ENCODE data around the gene OGDH.
A peak's percentile ranks its signal among the peaks of the same experiment; 100 is the strongest.

OGDH gene

DNA sequence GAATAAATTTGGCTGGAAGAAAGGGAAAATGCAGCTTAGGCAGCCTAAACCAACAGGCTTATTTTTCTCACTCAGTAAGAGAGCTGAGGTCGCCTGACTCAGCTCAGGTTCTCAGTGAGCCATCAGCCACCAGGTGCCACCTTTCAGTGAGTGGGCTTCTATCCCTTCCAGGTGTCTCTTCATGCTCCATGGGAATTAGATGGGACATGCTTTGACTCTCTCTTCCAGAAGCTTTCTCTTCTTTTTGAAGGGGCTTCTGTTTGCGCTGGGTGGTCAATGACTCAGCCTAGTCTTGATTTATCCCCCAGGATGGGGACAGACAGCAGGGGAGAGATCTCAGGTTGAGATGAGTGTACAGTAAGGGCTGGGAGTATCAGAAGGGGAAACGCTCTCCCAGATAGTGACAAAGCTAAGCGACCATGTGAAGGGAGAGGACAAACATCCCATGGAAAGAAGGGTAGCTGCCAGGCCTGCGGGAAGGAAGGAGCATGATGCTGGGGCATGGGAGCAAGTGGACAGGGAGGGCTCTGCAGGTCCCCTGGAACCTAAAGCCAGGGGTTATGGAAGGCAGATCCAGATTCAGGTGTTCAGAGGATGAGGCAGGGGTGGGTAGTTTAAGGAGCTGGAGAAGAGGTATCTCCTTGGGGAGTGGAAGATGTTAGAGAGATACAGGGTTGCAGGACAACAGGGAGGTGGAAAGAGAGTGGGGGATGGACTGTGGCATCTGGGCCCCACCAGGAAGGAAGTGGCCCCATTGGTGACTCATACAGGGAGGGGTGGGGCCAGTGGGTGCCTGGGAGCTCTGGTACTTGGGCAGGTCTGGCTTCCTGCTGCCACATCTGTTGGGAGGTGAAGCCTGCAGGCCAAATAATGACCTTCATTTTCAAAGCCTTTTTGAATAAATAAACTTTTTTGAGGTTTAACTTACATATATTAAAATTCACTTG lies 32.5 kb downstream of the OGDH start:
- DNase-seq (ENCODE audit: low spot score), result peak; percentile 64

DNA sequence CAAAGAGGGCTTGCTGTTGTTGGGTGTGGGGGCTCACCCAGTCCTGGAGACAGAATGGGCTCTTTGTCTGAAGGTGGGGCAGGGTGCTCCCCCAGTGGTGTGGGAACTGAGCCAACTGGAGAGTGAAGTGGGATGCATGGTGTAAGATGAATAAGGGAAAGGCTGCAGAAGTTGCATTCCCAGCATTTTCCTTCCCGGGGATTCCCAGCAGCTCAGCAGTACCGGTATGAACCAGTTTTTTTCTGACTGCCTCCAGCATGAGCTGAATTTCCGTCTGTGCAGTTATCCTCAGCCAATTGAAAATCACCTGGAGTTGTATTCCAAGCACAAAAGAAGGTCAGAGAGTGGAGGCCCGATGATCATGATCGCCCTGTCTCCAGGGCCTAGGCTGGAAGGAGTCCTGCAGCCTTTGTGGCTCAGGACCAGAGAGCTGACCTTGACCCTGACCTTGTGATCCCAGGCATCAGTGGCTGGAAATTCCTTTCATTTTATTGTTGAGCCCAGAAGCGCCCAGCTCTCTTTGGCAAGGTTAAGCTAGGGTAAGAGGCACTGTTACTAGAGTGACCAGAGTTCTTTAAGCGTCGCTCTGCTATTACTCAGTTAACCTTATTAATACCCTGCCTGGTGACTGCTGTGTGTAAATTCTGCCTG lies 33.4 kb downstream of the OGDH start:
- peak; percentile 55 for DNase-seq (ENCODE audit: low spot score)

DNA sequence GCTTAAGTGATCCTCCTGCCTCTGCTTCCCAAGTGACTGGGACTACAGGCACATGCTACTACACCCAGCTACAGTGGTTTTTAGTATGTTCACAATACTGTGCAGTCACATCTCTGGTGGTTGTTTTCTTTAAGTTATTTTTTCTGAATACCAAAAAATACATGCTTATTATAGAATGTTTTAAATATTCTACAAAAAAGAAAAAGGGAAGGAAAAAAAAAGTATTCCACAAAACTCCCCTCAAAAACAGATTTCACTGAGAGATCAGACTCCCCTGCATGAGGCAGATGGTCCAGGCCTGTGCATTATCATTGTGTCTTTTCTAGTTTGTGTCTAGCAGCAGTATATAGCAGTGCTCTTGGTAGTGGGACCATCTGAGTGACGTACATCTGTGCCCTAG lies 36.8 kb downstream of the OGDH start:
- DNase-seq (ENCODE audit: low spot score), result no peak

DNA sequence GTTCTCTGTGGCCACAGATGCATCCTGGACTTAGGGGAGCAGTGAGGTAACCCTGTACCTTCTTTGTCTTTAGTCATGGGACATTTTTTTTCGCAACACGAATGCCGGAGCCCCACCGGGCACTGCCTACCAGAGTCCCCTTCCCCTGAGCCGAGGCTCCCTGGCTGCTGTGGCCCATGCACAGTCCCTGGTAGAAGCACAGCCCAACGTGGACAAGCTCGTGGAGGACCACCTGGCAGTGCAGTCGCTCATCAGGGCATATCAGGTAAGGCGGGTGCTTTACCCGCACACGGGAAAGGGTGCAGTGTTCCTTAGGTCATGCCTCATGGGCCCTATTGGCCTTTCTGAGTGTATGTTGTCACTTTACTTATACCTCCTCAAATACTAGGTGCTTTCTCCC lies 38.8 kb downstream of the OGDH start:
- DNase-seq (ENCODE audit: low spot score), result no peak

DNA sequence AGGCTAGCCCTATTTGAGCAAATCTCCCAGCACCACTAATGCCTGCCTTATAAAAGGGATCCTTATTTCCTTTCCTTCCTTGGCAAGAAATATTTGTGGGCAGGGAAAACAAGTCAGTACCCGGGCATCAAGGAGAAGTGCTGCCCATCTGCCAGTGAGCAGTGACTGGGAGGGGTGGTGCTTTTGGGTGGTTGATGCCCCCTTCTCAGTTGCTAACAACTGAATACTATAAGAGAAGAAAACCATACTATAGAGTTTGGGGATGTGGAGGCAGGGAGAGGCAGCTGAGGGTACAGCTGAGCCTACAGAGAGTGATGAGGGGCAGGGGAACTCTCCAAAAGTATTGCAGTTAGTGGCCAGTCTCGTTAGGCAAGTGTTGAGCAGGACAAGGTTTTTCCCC lies 39.3 kb downstream of the OGDH start:
- DNase-seq (ENCODE audit: low spot score), result no peak

DNA sequence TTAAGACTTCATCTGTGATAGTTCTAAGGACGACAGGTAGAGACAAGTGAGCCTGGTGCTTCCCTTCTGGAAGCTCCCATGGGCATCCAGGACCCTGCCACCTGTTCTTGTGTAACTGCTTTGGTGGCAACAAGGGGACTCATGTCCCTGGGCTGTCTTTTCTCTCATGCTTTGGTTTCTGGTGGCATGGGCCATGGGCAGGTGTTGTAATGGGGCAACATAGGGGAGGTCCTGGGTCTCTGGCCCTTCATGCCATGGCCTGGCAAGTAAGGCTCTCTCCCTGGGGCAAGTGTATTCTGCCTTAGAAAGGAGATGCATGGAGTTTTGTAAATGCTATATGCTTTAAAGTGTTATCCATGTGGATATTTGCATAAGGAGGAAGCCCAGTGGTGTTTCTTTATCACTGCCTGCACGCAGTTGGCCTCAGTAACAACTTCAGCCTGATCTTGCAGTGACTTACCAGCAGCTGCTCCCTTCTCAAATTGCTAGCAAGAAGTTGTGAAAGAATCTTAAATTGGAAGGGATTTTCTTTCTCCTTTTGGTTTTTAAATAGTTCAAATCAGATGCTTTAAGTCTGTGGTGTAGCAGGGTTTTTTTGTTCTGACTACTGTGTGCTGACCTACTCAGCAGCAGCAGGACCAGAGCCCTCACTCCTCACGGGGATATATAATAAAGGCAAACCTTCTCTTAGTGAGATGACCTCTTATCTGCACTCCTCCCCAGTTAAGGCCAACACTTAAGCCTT lies 39.9 kb downstream of the OGDH start:
- DNase-seq (ENCODE audit: low spot score), result no peak

DNA sequence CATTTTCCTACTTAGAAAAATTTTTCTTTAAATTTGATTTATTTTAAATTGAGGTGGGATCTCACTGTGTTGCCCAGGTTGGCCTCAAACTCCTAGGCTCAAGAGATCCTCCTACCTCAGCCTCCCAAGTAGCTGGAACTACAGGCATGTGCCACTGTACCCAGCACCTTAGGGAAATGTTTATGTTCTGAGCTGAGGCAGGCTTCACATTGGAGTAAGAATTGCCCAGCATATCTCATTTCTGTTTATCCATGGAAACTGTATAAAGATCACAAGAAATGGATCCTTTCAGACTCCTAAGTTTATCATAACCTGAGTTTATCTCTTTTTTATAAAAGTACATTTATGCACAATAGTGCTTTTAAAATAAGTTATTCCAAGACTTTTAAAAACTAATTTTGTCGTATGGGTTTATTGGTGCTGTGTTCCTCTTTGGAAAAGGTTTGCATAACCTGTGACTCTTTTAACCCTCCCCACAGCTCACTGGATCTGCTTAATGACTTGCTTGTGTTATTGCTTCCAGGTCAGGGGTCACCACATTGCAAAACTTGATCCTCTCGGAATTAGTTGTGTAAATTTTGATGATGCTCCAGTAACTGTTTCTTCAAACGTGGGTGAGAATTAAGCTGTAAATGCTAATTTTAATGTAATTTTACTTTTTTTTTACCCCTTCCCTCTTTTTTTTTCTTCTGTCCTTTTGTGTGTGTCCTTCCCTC lies 40.7 kb downstream of the OGDH start:
- DNase-seq (ENCODE audit: low spot score), result no peak

DNA sequence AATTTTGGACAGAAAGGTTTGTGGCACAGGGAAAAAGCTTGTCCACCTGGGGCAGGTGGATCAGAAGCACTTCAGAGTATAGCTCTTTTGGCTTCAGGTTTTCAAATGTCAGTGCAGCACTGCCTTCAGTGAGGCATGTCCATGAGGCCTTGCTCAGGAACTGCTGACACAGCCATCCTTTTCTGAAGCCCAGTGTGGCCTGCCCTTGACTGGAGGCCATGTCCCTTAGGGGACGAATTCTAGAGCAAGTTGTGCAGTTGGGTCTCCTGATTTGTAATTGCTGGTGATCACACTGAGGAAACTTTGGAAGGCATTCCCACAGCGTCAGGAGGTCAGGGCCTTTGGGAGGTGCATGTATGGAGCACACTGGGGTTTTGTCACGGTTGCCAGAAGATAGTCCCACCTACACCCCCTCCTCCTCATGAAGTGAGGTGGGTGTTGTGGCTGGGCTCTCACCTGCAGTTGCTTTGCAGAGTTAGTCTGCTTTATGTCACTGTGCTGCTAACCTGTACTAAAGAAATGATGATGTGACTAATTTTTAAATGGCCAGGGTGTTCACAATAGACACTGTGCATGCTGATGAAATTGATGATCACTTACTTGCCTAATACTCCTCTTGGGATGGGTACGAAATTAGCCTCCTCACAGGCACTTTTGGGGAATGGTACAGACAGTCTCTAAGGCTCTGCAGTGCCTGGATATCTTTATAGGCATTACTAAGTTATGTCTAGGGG lies 41.7 kb downstream of the OGDH start:
- DNase-seq (ENCODE audit: low spot score), result no peak

DNA sequence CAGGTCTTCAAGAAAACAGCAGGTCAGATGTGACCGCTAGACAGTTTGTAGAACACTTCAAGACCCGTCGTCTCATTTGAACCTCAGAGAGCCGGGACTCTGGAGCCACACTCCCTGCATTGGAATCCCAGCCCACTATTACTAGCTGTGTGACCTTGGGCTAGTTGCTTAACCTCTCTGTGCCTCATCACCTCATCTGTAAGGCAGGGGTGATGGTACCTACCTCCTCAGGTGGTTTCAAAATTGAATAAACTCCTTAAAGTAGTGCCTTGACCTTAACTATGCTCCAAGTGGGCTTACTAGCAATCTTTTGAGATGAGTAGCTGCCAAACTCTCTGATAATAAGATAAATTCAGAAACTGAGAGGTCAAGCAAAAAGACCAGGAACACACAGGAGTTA lies 43.8 kb downstream of the OGDH start:
- no peak for DNase-seq (ENCODE audit: low spot score)

DNA sequence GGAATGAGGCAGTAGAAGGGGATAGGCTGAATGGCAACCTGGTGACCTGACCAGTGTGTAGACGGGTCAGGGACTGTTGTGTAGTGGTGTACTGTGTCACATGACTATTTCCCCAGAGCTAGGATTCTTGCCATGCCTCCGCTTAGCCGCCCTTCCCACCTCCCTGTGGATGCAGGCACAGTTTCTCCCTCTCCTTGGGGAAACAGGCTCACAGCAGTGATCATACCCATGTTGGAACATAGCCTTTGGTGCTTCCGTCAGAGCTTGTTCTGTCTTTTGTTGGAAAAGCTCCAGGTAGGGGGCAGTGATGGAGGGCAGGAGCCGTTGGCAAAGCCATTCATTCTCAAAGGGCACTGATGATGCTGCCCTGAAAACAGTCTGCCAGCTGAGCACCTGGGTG lies 44.3 kb downstream of the OGDH start:
- no peak for DNase-seq (ENCODE audit: low spot score)

DNA sequence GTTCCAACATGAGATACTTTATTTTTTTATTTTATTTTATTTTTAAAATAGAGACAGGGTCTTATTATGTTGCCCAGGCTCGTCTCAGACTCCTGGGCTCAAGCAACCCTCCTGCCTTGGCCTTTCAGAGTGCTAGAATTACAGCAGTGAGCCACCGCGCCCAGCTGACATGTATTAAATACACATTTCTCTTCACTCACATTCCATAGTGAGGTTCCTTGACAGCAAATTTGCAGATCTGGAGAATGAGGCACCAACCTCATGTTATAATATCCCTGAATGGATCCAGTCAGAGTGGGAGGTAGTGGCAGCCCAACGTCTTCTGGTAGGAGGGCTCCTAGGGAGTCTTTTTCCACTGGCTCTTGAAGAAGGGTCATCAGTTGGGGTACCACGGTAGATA lies 46.1 kb downstream of the OGDH start:
- no peak for DNase-seq (ENCODE audit: low spot score)

DNA sequence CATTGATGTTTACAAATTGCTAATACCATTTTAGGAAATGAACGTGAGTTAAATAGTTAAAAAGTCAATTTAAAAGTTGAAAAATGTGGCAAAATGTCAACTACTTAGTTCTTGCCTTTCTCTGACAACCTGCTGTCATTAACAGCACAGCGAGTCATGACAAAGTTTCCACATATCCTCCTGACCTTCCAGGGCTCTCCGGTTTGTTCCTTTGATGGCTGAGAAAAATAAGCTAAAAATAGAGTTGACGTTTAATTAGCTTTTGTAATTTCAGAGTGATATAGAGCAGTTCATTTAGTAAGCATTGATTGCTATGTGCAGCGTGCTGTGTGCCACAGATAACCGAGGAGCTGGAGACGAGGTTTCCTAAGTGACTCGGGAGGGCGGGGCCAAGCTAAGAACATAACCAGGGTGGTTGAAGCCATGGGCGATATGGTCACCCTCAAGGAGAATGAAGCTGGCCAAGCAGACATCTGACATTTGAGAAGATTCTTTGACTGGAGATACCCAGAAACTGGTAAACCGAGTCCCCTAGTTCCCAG lies 47.9 kb downstream of the OGDH start:
- no peak for DNase-seq (ENCODE audit: low spot score)

DNA sequence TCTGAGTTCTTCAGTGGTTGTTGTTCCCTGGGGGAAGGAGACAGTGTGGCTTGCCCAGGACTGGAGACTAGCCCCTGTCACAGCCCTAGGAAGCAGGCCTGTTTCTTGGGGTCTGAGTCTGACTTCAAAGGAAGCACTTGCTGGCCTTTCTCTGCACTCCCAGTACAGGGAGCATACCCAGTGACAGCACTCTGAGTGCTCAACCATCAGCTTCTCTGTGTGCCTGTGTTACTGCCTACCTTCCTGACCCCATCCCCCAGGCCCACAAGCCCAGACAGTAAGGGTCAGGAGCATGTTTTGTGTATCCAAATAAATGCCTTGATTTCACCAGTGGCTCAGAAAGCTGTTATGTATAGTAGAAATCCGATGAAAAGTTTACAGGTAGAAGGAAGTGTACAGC lies 48.9 kb downstream of the OGDH start:
- DNase-seq (ENCODE audit: low spot score), result no peak

DNA sequence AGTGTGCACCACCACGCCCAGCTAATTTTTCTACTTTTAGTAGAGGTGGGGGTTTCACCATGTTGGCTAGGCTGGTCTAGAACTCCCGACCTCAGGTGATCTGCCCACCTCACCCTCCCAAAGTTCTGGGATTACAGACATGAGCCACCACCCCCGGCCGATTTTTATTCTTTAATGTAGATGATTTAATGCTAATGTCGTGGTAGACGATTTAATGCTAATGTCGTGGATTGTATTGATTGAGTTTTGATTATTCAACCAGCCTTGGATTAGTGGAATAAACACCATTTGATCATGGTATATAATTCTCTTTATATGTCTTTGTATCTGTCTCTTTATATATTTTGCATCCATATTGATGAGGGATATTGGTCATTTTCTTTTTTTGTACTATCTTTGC lies 52.6 kb downstream of the OGDH start:
- no peak for DNase-seq (ENCODE audit: low spot score)

DNA sequence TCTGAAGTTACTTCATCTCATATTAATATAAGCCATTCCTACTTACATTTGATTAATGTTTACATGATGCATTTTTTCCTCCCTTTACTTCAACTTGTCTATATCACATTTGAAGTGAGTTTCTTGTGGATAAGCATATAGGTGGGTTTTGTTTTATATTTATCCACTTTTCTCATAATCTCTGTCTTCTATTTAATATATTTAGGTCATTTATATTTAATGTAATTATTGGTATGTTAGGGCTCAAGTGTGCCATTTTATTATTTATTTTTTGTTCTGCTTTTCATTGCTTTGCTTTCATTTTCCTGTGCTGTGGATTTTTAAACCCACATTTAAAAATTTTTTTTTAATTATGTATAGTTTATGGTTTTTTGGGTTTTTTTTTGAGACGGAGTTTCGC lies 54.8 kb downstream of the OGDH start:
- no peak for DNase-seq (ENCODE audit: low spot score)

DNA sequence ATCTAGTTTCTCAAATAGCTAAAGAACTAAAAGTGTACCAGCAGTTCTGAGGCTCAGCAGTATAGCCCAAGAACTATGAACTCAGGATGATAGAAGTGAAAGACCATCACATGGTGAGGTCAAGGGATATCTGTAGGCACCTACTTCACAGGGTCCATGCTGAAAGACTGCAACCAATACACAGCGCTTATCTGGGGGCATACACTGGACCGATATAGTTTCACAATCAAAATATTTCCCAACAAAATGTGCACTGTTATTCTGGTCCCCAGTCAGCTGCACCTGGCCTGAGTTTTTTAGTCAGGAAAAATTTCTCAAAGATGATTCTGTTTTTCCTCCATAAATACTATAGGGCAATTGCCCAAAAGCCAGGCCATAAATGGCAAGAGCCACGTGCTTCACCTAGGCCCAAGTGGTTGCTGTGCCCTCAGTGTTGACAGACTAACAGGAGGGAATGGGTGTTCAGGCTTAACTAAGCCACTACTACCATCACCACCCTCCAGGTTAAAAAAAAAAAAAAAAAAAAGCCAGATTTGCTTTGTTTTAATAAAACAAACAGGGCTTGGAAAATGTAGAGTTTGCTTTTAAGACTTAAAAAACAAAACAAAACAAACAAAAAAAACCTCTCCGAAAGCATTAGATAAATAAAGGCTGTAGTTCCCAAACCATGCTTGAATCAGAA lies 58.5 kb downstream of the OGDH start:
- DNase-seq (ENCODE audit: low spot score), result no peak

DNA sequence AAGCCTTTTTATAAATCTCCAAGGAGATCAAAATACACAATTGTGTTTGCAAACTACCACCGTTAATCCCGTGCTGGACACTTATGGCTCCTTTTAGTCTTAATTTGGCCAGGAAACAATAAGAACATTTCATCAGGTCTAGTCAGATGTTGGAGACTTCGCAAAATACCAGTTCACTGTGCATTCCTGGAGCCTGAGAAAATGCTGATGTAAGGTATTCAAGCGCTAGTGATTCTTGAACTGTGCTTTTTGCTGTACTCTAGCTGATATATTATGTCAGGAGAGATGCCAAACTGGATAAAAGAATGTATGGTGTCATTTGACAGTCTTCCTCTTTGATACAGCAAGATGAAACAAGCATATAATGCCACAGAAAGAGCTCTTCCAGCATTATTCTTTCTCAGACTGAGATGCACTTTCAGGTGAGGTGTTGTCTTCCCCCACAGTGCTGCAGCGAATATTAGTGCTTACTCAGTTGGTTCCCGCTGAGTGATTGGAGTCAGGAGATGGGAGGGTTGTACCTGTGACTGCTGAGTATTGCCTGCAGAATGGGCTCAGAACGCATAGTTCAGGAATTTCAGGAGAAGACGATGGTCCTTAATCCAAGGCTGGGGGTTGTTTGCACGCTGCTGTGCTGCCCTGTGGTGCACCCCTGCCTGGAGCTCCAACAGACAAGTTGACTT lies 59.2 kb downstream of the OGDH start:
- peak; percentile 30 for DNase-seq (ENCODE audit: low spot score)

DNA sequence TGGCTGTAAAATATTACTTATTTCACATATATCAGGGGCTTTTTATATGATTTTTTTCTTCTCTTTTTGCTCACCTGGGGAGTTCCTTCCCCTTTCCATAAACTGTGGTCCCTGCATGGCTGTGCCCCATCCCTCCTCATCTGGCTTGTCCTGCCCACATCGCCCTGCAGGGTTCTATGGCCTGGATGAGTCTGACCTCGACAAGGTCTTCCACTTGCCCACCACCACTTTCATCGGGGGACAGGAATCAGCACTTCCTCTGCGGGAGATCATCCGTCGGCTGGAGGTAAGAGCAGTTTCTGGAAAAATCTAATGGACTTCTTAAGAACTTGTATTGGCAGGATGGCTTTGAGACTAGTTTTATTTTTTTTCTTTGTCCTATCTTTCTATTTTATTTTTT lies 60.1 kb downstream of the OGDH start:
- no peak for DNase-seq (ENCODE audit: low spot score)

DNA sequence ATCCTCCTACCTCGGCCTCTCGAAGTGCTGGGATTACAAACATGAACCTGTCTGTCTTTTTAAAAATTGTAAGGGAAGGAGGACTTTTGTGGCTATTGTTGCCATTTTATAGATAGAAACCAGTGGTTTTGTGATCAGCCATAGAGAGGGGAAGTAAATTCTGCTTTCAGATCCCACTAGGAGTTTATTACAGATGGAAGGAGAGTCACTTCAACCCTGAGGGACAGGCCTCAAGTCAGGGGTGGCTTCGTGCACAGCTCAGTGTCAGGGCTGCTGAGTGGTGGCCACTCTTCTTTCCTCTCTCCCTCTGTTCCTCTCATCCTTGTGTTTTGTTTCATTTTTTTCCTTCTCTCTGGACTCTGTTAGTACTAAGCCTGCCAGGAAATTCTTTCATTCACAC lies 60.8 kb downstream of the OGDH start:
- no peak for DNase-seq (ENCODE audit: low spot score)

DNA sequence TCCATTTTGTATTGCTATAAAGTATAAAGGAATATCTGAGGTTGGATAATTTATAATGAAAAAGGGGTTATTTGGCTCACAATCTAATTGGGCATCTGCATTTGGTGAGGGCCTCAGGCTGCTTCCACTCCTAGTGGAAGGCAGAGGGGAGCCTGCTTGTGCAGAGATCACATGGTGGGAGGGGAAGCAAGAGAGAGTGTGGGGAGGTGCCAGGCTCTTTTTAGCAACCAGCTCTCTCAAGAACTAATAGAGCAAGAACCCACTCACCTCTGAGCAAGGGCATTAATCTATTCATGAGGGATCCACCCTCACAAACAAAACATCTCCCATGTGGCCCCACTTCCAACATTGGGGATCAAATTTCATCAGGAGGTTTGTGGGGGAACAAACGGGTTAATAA lies 64.6 kb downstream of the OGDH start:
- no peak for DNase-seq (ENCODE audit: low spot score)
